Head of caudate nucleus (tissue), 42 donors: Measurements from ENCODE around the gene CNBP.
A peak's percentile ranks its signal among the peaks of the same experiment; 100 is the strongest.
"Not testable (repeated sequence)": the region's sequence is repeated elsewhere in the genome, so short reads cannot be mapped to it uniquely, and the experiment has no call there.

ENCODE experiments used
- DNase-seq, 42 donors: peaks; one replicate each; pipeline versions ENCODE4 v3.0.0 to v3.0.0-alpha.2; 2020 to 2021; ENCODE audit warnings: mixed read lengths in 7 of 42
- intact Hi-C: fragments of 100-400 bp; cut with DNase I; formaldehyde crosslinking; loops from one replicate; pipeline ENCODE4 v1.15.0; 2022

The CNBP gene

DNA sequence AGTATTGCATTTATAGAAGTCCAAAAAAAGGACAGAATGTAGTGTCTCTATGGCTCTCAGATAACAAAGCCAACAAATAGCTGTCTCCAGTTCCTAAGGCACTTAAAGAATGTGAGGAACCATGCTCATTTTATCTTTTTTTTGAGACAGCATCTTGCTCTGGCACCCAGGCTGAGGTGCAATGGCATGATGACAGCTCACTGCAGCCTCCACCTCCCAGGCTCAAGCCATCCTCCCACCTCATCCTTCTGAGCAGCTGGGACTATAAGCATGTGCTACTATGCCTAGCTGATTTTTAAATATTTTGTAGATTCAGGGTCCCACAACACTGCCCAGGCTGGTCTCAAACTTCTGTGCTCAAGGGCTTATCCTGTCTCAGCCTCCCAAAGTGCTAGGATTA is 38.9 kb downstream of the CNBP start:
- DNase-seq: peak in 1 of 42 donors; percentile 3
- intact Hi-C loops: no loop called here

DNA sequence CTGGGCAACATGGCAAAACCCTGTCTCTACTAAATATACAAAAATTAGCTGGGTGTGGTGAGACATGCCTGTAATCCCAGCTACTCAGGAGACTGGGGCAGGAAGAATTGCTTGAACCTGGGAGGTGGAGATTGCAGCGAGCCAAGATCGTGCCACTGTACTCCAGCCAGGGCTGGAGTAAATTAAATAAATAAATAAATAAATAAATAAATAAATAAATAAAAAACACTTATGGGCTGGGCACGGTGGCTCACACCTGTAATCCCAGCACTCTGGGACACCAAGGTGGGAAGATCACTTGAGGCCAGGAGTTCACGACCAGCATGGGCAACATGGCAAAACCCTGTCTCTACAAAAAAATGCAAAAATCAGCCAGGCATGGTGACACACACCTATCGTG is 42.7 kb downstream of the CNBP start:
- intact Hi-C loops, DNase-seq: not testable (repeated sequence)

DNA sequence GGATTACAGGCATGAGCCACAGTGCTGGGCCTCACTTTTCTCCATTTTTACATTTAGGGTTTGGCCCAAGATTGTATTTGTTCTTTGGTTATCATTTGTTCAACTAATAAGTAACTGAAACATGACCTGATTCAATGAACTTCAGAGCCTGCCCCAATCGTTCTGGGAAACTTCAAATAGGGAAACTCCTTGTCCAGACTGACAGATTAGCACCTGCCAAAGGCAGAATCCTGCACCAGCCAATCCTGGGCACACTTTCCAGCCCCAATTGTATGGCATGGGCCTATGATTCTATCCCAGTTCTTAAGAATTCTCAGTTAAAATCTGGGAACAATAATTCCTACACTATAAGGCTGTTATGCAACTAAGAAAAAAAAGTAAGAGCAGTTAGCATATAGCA is 43.8 kb downstream of the CNBP start:
- intact Hi-C loops: no loop called here
- no peak for DNase-seq

DNA sequence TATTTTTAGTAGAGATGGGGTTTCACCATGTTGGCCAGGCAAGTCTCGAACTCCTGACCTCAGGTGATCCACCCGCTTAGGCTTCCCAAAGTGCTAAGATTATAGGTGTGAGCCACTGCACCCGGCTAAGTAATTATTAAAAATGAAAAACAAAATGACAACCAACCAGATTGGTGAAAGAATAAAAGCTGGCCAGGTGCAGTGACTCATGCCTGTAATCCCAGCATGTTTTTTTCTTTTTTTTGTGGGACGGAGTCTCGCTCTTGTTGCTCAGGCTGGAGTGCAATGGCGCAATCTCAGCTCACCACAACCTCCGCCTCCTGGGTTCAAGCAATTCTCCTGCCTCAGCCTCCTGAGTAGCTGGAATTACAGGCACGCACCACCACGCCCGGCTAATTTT is 47.4 kb downstream of the CNBP start:
- DNase-seq, intact Hi-C loops: not testable (repeated sequence)

DNA sequence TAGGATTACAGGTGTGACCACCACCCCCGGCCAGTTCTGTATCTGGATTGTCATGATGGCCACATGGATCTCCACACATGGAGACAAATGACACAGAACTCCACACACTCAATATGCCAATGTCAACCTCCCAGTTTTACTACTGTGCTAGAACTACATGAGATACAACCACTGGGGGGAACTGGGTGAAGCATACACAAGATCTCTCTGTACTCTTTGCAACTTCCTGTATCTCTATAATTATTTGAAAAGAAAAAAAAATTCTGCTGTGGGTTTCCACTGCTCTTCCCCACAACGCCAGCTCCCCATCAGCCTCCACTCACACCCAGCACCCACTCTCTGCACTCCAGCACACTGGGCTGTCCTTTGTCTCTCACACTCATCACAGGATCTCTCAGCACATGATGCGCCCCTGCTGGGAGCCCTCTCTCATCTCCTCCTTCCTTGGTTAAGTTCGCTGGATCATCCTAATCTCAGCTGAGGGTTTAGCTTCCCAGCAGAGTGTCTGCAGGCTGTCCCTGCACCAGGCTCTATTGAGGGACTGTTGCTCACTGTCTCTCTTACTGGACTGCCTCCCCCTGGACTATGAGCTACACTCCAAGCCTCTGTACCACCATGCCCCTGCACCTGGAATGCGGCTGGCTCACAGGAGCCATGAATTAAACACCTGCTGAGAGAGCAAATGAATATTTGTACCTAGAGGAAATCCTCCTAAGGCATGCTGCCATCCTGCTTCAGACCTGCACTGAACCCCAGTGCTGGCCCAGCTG is 51.4 kb downstream of the CNBP start:
- intact Hi-C loops: no loop called here
- peak in 2 of 42 donors; percentile 7 to 25 for DNase-seq

DNA sequence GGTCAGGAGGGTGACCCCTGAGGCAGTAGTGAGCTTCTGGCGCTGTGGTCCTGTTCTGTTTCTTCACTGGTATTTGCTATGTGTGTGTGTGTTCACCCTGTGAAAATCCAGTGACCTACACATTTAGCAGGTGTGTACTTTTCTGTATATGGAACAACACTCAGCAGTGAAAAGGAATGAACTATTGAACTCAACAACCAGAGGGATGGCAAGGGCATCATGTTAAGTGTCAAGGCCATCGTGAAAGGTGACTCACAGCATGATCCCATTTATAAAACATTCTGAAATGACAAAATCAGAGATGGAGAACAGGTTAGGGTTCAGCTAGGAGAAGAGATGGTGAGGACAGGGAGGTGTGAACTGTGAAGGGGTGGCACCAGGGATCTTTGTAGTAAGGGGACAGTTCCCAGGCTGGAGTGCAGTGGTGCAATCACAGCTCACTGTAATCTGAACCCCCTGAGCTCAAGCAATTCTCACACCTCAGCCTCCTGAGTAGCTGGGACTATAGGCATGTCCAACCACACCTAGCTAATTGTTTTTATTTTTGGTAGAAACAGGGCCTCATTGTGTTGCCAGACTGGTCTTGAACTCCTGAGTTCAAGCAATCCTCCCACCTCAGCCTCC is 52.1 kb downstream of the CNBP start:
- no peak for DNase-seq
- intact Hi-C loops: no loop called here

DNA sequence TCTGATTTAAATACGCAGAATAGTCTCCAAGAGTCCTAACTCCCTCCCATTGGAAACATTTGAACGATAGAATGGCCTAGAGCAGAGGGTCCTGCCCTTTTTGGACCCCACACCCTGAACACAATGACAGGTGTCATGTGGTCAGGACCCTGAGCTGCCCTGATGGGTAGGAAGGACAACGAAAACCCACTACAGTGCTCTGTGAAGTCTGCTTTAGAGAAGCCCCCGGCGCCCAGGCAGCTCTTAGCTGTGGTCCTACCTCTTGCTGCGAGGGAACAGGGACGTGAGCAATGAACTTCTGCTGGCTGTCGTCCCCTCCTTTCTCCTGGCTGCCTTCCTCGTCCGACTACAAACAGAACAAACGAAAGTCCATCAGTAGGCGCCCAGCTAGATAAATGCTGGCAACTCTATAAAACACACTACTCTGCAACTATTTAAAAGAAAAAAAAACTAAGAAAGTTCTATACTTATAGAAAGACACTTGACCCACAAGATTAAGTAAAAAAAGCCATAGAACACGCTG is 53.3 kb downstream of the CNBP start:
- DNase-seq: no peak
- intact Hi-C loops: no loop called here

DNA sequence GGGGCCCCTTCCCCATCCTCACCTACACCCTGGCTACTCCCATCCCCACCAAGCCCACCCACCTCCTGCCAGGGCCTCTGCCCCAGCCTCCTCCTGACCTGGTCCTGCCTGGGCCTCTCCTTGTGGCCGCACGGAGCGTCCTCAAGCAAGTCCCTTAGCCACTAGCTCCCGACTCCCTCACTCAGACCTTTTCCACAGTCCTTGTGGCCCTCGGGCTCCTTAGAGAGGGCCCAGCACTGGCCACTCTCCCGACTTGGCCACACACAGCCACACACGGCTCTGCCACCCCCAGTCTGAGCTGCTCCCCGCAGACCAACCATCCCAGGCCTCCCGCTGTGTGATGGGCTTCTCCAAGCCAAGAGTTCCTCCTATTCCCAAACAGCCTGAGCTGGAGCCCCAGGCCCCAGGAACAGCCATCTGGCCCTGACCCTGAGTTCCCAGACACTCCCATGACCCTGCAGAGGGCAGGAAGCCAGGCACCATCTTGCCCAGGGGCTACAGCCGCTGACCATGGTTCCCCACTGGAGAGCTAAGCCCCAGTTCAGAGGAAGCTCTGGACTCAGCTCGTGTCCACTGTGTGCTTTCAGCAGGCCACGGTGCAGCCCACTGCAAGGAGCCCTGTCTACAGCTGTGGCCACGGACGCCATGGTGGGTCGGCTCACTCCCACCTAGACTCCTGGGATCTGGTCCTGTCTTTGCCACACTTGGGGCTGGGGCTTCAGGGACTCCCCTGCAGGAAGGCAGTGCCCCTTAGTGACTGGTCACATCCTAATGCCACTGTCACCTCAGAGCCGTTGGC is 55.1 kb downstream of the CNBP start:
- intact Hi-C loops: no loop called here
- DNase-seq: no peak

DNA sequence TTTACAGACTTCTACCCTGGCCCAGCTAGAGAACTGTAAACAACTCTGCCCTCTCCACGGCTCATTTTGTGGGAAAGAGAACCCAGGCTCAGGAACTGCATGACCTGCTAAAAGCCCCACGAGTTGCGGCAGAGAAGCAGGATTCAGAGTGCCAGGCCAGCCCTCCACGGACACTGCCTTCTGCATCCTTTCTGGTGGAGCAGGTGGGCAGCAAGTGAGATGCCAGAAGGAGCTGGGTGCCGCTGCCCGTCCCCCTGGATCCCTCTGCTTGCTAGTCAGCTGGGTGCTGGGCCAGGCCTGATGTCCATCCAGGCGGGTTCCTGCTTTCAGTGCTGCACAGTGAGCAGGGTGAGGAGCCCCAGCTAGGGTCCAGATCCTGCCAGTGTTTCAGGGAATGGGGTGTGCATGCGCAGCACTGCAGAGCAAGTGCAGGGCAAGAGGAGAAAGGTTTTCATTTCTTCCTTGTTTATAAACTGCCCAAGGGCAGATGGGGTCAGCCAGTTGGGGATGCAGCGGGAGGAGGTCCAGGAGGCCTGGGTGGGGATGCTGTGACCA is 56.9 kb downstream of the CNBP start:
- DNase-seq: no peak

DNA sequence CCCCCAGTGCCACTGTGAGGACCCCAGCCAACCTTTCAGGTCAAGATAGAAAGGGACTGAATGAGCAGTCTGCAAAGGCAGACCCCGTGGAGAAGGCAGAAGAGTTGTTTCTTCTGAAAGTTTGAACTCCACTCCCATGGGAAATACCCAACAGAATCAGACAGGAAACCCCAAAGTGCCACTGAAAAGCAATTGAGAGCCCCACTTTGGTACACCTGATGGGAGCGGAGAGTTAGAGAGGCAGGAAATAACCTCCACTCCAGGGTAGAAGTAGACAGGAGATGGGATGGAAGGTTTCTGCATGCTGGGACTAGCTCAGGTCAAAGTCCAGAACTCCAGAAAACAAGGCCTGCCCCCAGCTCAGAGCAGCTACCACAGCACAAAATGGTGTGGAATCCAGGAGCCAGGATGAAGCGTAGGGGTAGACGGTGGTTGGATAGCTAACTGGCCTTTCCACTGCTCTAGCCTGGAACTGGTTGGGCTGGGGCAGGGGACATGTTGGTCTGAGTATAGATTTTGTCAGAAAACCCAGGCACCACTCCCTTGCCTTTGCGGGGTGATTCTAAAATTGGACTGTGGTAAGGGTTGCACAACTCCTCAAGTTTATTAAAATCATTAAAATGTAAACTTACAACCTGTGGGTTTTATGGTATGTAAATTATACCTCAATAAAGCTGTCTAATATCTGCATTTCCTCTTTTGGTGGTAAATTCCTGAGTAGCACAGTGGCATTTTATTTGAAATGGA is 60.2 kb downstream of the CNBP start:
- intact Hi-C loops: no loop called here
- DNase-seq: no peak

More for the DNA sequence above, 56.9 kb downstream of the CNBP start:
- intact Hi-C loops: no loop called here

DNA sequence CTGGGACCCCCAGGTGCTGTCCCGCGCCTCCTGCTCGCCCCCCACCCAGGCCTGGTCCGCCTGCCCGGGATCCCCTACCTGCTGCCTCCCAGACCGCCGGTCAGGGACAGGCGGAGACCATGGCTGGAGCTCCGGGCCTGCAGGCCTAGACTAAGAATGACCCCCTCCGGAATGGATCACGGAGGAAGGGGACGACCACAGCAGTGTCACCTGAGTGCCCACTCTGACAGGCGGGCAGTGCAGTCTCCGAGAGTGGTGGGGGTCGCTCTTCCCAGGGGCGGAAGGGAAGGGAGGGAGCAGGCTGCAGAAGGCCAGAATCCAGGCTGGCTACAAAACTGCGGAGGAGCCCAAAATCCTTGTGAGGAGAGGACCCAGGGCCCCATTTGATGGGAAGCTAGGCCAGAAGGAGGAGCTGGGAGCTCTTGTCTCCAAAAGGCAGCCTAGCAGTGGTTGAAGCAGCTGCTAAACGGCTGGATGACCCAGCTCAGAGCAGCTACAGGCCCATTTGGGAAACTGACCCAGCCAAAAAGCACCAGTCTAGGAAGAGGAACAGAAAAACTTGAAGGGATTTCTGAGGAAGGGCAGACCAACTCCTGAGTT is 61.2 kb downstream of the CNBP start:
- peak in 1 of 42 donors; percentile 10 for DNase-seq
- intact Hi-C loops: no loop called here

DNA sequence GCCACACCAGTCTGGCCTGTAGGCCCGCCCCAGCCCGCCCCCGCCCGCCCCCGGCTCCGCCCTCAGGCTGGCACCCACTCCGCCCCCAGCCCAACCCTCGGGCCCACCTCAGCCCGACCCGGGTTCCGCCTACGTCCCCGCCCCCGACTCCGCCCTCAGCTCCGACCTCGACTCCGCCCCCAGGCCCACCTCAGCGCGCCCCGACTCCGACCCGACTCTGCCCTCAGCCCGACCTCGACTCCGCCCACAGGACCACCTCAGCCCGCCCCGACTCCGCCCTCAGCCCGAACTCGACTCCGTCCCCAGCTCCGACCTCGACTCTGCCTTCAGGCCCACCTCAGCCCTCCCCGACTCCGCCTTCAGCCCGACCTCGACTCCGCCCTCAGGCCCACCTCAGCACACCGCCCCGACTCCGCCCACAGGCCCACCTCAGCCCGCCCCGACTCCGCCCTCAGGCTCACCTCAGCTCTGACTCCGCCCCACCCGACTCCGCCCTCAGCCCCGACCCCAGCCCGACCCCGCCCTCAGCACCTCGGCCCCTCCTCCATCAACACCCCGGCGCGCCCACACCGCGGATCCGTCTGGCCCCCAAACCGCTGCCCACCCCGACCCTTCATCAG is 61.8 kb downstream of the CNBP start, which contains the start of gene RAB43:
TSS of gene RAB43 (minus strand) at position 13 of the 620 bp plus-strand sequence. CDS start 315 bp downstream, outside the sequence.
- peak; percentile 56 to 93 (median 84) for DNase-seq
- intact Hi-C loops: no loop called here

DNA sequence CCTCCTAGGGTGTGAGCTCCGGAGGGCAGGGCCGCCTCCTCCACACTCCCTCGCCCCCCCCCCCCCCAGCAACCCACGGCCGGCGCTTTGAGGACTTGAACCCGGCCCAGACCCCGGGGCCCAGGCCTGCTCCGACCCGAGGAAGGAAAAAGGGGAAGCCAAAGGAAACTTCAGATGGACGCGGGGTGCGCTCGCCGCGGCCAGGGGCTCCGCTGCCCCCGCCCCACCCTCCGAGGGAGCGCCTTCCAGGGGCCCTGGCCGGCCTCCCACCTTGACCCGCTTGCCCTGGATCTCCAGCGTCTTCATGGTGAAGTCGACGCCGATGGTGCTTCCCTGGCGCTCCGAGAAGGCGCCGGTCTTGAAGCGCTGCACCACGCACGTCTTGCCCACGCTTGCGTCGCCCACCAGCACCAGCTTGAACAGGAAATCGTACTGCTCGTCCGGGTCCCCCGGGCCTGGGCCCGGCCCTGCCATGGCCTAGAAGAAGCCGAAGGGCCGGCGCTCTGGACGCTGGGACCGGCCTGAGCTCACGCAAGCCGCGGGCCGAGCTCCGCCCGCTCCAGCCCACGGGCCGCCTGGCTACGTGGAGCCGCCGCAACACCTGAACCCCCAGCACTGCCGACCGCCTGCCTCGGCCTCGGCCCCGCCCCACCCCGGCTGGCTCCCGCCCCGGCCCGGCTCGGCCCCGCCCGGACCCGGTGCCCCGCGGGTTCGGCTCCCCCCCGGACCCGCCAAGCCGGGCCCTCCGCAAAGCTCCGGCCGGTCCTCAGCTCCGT is 62.5 kb downstream of the CNBP start:
- intact Hi-C loops: no loop called here
- DNase-seq: peak in 32 of 42 donors; percentile 15 to 64 (median 44)

DNA sequence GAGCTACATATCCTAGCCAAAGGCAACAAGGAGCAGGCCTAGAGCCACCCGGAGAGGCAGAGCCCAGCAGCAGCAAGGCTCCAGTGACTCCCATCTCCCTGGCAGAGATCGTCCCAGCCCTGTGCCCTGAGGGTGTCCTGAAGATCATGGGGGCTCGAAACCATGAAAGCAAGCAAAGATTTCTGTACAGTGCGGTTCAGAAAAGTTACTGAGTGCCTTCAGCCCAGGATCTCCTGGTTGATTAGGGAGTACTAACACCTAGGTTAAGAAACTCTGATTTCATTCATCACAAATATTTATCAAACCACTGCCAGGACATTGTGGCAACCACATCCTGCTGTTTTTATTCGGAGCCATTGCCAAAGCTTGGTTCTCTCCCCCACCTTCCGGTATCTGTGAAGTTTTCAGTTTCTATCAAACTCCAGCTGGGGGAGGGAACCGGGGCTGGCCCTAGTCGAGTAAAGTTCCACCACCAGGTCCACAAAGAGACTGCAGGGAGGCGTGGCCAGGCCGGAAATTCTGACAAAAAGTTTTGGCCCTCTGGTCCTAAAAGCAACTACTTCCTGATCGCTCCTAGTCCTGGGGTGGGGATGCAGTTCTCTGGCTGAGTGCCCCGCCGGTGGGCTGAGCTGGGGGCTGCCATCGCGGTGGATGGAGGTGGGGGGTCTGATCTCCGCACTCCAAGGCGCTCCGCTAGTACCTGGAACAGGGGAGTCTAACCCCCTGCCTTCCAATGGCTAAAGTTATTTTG is 63.3 kb downstream of the CNBP start:
- peak; percentile 26 to 83 (median 58) for DNase-seq
- intact Hi-C loops: no loop called here

DNA sequence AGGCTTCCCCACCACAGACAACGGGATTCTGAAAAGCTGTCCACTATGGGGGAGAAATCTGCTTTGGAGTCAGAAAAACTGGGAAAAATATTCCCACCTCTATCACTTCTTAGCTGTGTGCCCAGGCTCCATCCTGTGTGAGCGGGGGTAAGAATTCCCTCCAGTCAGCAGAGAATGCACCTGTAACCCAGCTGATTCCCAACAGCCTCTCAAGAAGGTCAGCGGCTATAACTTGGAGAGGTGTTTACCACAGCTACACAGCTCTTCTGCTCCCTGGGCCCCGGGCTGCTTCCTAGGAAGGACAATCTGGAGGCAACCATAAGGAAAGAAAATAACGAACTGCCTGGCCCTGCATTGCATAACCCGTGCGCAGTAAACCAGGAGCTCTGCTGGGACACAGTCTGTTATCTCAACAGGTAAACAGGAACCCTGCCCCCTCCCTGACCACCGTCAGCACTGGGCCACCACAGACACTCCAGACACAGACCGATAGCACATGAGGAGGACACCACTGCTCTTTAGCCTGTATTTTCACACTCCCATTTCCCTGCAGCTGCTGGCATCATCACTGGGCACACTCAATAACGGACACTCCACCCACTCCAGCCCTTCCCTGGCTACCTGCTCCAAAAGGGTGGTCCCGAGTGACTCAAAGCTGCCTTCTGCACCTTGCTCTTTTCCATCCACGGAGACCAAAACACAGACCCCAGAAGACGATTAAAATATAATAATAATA is 64.2 kb downstream of the CNBP start:
- DNase-seq: no peak
- intact Hi-C loops: no loop called here

DNA sequence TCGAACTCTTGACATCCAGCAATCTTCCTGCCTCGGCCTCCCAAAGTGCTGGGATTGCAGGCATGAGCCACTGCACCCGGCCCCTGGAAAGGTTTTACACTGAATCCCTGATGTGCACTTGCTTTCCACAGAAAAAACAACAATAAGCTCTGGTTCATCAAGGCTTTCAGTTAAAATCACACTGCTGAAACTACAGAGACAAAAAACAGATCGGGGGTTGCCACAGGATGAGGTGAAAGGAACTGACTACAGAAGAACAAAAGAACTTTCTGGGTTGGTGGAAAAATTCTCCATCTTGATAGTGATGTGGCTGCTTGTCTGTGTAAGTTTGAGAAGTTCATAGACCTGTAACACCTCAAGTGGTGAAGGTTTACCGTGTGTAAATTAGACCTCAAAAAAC is 65.0 kb downstream of the CNBP start:
- intact Hi-C loops: no loop called here
- no peak for DNase-seq
